Measurements from ENCODE around the gene SAMD14.

GRCh38 chr17:50146230-50146926 is 16.4 kb upstream of the SAMD14 start:
- TF ChIP-seq POLR2A (IDR thresholded peaks at IDR 0.05; ENCODE audit: low read depth, low read length): no peak
- TF ChIP-seq POLR2AphosphoS5 (IDR thresholded peaks at IDR 0.05; ENCODE audit: low read depth, low read length): no peak
- TF ChIP-seq TAF1 (IDR thresholded peaks at IDR 0.05; ENCODE audit: low read depth, low read length): no peak

All from GM12891 (cell line).